GM19025 (cell line): ENCODE results near the gene ANO10.
"Not testable (repeated sequence)": the region's sequence is repeated elsewhere in the genome, so short reads cannot be mapped to it uniquely, and the experiment has no call there.

Experiments
- ATAC-seq: cut with Tn5 transposase; IDR thresholded peaks from one replicate; pipeline ENCODE4 v1.9.1; 2021; ENCODE audit warnings: mild to moderate bottlenecking, low read depth, moderate library complexity; ENCODE audit not compliant: unreplicated experiment

The ANO10 gene

GRCh38 chr3:43584043-43584826 is 37.6 kb downstream of the ANO10 start:
- ATAC-seq: no peak

DNA sequence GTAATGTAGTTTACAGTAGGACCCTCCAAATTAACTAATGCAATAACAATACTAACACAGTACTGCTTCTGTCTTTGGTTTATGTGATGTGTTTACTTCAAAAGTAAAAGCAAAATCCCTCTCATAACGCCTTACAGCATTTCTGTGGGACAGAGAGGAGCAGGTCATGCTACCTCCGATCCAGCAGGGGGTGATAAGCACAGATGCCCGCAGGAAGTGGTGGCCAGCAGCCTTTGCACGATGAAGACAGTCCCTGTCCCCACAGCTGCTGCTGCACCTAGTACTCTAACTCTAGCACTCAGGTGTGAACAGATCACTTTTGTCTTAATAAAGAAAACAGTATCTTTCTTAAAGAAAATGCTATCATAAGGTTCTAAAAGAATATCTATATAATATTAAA is 38.3 kb downstream of the ANO10 start:
- ATAC-seq: no peak

GRCh38 chr3:43582866-43583265 is 38.9 kb downstream of the ANO10 start:
- no peak for ATAC-seq

GRCh38 chr3:43581343-43581742 is 40.5 kb downstream of the ANO10 start:
- no peak for ATAC-seq

DNA sequence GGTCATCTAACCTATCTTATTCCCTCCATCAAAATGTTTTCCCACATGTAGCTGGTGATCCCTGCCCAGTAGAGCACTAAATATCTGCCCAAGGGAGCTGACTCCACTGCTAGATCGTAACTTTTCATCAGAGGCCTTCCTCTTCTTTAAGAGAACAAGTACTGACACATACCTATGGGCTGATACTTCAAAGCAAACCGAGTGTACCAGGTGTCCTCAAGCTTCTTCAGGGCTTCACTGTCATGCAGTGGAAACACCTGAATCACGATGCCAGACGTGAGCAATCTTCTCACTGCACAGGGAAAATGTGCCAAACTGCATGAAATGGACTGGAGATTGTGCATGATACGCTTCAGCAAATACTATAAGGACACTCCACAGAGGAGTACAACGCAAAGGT is 41.6 kb downstream of the ANO10 start:
- no peak for ATAC-seq

- ATAC-seq: no peak
Measured at GRCh38 chr3:43573576-43573975, 48.2 kb downstream of the ANO10 start.

GRCh38 chr3:43565661-43566341 is 56.0 kb downstream of the ANO10 start:
- ATAC-seq: not testable (repeated sequence)

- ATAC-seq: no peak
Measured at GRCh38 chr3:43559961-43560360, 61.9 kb downstream of the ANO10 start.

- no peak for ATAC-seq
Measured at GRCh38 chr3:43558171-43558570, 63.6 kb downstream of the ANO10 start.

GRCh38 chr3:43549626-43550290 is 72.1 kb downstream of the ANO10 start:
- ATAC-seq: no peak

DNA sequence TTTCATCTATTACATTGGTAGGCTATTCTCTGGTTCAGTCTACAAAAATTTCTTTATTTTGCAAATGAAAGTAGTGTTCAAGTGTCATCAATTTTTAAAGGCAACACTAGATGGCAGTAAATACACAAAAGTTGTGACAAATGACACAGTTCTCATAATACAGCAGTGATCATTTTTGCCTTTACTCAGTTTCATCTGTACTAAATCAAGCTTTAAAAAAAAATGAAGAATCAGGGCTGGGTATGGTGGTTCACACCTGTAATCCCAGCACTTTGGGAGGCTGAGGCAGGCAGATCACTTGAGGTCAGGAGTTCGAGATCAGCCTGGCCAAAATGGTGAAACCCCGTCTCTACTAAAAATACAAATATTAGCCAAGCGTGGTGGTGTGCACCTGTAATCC is 77.5 kb downstream of the ANO10 start:
- not testable (repeated sequence) for ATAC-seq

DNA sequence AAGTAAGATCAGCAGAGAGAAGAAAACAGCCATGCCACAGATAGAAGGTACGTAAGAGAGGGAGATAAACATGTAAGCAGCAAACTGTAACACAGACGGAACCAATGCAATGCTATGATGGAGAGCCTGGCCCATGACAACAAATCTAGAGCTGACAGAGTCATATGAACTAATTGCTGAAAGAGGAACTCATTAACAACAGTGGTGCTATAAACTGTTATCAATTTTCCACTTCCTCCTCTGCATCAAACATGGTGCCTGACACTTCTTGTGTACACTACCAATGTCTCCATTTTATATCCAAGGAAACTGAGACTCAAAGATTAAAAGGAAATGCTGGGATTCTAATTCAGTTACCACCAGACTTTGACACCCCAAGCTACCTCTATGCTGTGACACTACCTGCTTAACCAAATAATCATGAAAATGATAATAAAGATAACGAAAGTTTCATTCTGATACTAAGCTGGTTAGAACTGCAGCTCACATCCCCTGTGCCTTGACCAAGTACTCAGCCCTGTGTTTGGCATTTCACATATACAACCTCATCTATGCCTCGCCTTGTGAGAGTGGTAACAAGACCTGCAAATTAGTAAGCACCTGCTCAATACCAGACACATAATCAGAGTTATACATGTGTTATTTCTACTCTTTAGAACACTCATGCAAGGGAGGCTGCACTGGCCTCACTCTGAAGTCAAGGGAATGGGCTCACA is 79.3 kb downstream of the ANO10 start:
- no peak for ATAC-seq

GRCh38 chr3:43540624-43541023 is 81.2 kb downstream of the ANO10 start:
- ATAC-seq: no peak

GRCh38 chr3:43539321-43539720 is 82.5 kb downstream of the ANO10 start:
- ATAC-seq: no peak

- ATAC-seq: no peak
Measured at GRCh38 chr3:43537225-43537624, 84.6 kb downstream of the ANO10 start.

GRCh38 chr3:43534675-43535074 is 87.1 kb downstream of the ANO10 start:
- no peak for ATAC-seq

GRCh38 chr3:43533009-43533408 is 88.8 kb downstream of the ANO10 start:
- no peak for ATAC-seq

GRCh38 chr3:43531835-43532234 is 90.0 kb downstream of the ANO10 start:
- ATAC-seq: no peak

GRCh38 chr3:43528498-43529099 is 93.2 kb downstream of the ANO10 start:
- no peak for ATAC-seq

- no peak for ATAC-seq
Measured at GRCh38 chr3:43526956-43527355, 94.9 kb downstream of the ANO10 start.
